BLaER1 treated with 17β-estradiol and CSF1 and Interleukin-3, amounts not matched to agents 10 nM and 100 nM (cell line): ENCODE data around the gene SUPT3H.

Experiments used
- H3K27ac ChIP-seq, 11 experiments: shearing (Covaris generic); formaldehyde crosslinking; 2 replicates each; pipeline ENCODE4 v1.8.1; 2022
- H3K27me3 ChIP-seq, 11 experiments: shearing (Covaris generic); formaldehyde crosslinking; 2 replicates each; pipeline ENCODE4 v1.8.1; 2022
- H3K36me3 ChIP-seq, 11 experiments: shearing (Covaris generic); formaldehyde crosslinking; 2 replicates each; pipeline ENCODE4 v1.8.1; 2022
- H3K4me1 ChIP-seq, 10 experiments: shearing (Covaris generic); formaldehyde crosslinking; 2 replicates each; pipeline ENCODE4 v1.8.1; 2022
- H3K4me2 ChIP-seq, 11 experiments: shearing (Covaris generic); formaldehyde crosslinking; 2 replicates each; pipeline ENCODE4 v1.8.1; 2022
- H3K4me3 ChIP-seq, 10 experiments: shearing (Covaris generic); formaldehyde crosslinking; 2 replicates each; pipeline ENCODE4 v1.8.1; 2022
- H3K9ac ChIP-seq, 11 experiments: shearing (Covaris generic); formaldehyde crosslinking; 2 replicates each; pipeline ENCODE4 v1.8.1; 2022
- H3K9me3 ChIP-seq, 11 experiments: shearing (Covaris generic); formaldehyde crosslinking; replicated peaks in 1 of 11; 2 replicates each; pipeline ENCODE4 v1.8.1; 2022
- H4K20me1 ChIP-seq, 11 experiments: shearing (Covaris generic); formaldehyde crosslinking; 2 replicates each; pipeline ENCODE4 v1.8.1; 2022
- Cebpa-rat ChIP-seq, 11 experiments: shearing (Covaris generic); IDR thresholded peaks; 2 replicates each; pipeline ENCODE4 v1.8.1; 2022

SUPT3H gene

GRCh38 chr6:45000833-45001232 lies 376.9 kb downstream of the SUPT3H start:
- Histone ChIP-seq H3K4me2 (no peak overlapping the region), H3K27ac (no peak overlapping the region), H3K4me3 (no peak overlapping the region), H3K36me3 (no peaks in the 10 kb centered on the region), H3K9ac (no peak overlapping the region), H4K20me1 (no peaks in the 10 kb centered on the region), H3K27me3 (no peaks in the 10 kb centered on the region), H3K9me3 (no peaks in the 10 kb centered on the region), H3K4me1 (peaks cover 0 to 29% (median 0%) of the 10 kb centered on the region in 10 experiments; a peak in 6 of 20 replicates)
- no peak for TF ChIP-seq Cebpa-rat (IDR thresholded peaks at IDR 0.05)

- Histone ChIP-seq H3K27me3 (no peaks in the 10 kb centered on the region), H3K4me3 (no peak overlapping the region), H3K27ac (no peak overlapping the region), H3K36me3 (no peaks in the 10 kb centered on the region), H3K4me2 (no peak overlapping the region), H3K9me3 (no peaks in the 10 kb centered on the region), H3K4me1 (peaks cover 0 to 24% (median 0%) of the 10 kb centered on the region in 10 experiments; a peak in 6 of 20 replicates), H4K20me1 (no peaks in the 10 kb centered on the region), H3K9ac (no peak overlapping the region)
- no peak for TF ChIP-seq Cebpa-rat (IDR thresholded peaks at IDR 0.05)
Observed at GRCh38 chr6:44999066-44999465, 378.7 kb downstream of the SUPT3H start.

GRCh38 chr6:44995486-44996132 lies 382.1 kb downstream of the SUPT3H start:
- no peaks in the 10 kb centered on the region for H3K36me3 ChIP-seq
- H4K20me1 ChIP-seq = no peaks in the 10 kb centered on the region
- H3K4me2 ChIP-seq = no peak overlapping the region
- H3K27me3 ChIP-seq = no peaks in the 10 kb centered on the region
- no peak overlapping the region for H3K9ac ChIP-seq
- H3K4me1 ChIP-seq = no peaks in the 10 kb centered on the region
- H3K27ac ChIP-seq = no peak overlapping the region
- H3K4me3 ChIP-seq = no peak overlapping the region
- no peaks in the 10 kb centered on the region for H3K9me3 ChIP-seq
- no peak for TF ChIP-seq Cebpa-rat (IDR thresholded peaks at IDR 0.05)

- no peaks in the 10 kb centered on the region for H3K4me1 ChIP-seq
- H3K4me3 ChIP-seq = no peak overlapping the region
- no peaks in the 10 kb centered on the region for H3K9me3 ChIP-seq
- no peaks in the 10 kb centered on the region for H4K20me1 ChIP-seq
- no peak for TF ChIP-seq Cebpa-rat (IDR thresholded peaks at IDR 0.05)
- no peak overlapping the region for H3K9ac ChIP-seq
- H3K27ac ChIP-seq = no peak overlapping the region
- 0 out of 22 replicates have a peak overlapping the region, but pooled peaks of 1 of the 11 experiments have one; percentile 12 for H3K4me2 ChIP-seq
- no peaks in the 10 kb centered on the region for H3K27me3 ChIP-seq
- H3K36me3 ChIP-seq = no peaks in the 10 kb centered on the region
Observed at GRCh38 chr6:44989391-44989790, 388.3 kb downstream of the SUPT3H start.

GRCh38 chr6:44985006-44985405 lies 392.7 kb downstream of the SUPT3H start:
- H3K9me3 ChIP-seq = no peaks in the 10 kb centered on the region
- no peak for TF ChIP-seq Cebpa-rat (IDR thresholded peaks at IDR 0.05)
- H3K4me2 ChIP-seq = no peak overlapping the region
- no peak overlapping the region for H3K27ac ChIP-seq
- no peak overlapping the region for H3K4me3 ChIP-seq
- no peak overlapping the region for H3K9ac ChIP-seq
- H3K36me3 ChIP-seq = no peaks in the 10 kb centered on the region
- no peaks in the 10 kb centered on the region for H3K4me1 ChIP-seq
- no peaks in the 10 kb centered on the region for H3K27me3 ChIP-seq
- H4K20me1 ChIP-seq = no peaks in the 10 kb centered on the region

GRCh38 chr6:44983467-44984365 lies 394.0 kb downstream of the SUPT3H start:
- no peaks in the 10 kb centered on the region for H4K20me1 ChIP-seq
- H3K9ac ChIP-seq = no peak overlapping the region
- no peaks in the 10 kb centered on the region for H3K4me1 ChIP-seq
- H3K27me3 ChIP-seq = no peaks in the 10 kb centered on the region
- TF ChIP-seq Cebpa-rat (IDR thresholded peaks at IDR 0.05) = no peak
- H3K4me3 ChIP-seq = no peak overlapping the region
- H3K27ac ChIP-seq = no peak overlapping the region
- no peaks in the 10 kb centered on the region for H3K9me3 ChIP-seq
- H3K36me3 ChIP-seq = no peaks in the 10 kb centered on the region
- no peak overlapping the region for H3K4me2 ChIP-seq

- no peak overlapping the region for H3K27ac ChIP-seq
- H3K9me3 ChIP-seq = no peaks in the 10 kb centered on the region
- TF ChIP-seq Cebpa-rat (IDR thresholded peaks at IDR 0.05) = no peak
- H3K27me3 ChIP-seq = no peaks in the 10 kb centered on the region
- no peak overlapping the region for H3K4me3 ChIP-seq
- peaks cover 0 to 17% (median 12%) of the 10 kb centered on the region in 10 experiments; a peak in 18 of 20 replicates for H3K4me1 ChIP-seq
- H3K36me3 ChIP-seq = no peaks in the 10 kb centered on the region
- no peak overlapping the region for H3K4me2 ChIP-seq
- H4K20me1 ChIP-seq = no peaks in the 10 kb centered on the region
- H3K9ac ChIP-seq = no peak overlapping the region
Observed at GRCh38 chr6:44980841-44981240, 396.9 kb downstream of the SUPT3H start.

GRCh38 chr6:44976677-44977641 lies 400.8 kb downstream of the SUPT3H start:
- Histone ChIP-seq H3K4me3 (no peak overlapping the region), H3K9ac (no peak overlapping the region)

More at GRCh38 chr6:44976677-44977641, 400.8 kb downstream of the SUPT3H start:
- TF ChIP-seq Cebpa-rat (IDR thresholded peaks at IDR 0.05) = no peak
- H3K4me1 ChIP-seq = peaks cover 0 to 17% (median 12%) of the 10 kb centered on the region in 10 experiments; a peak in 18 of 20 replicates
- H3K27me3 ChIP-seq = no peaks in the 10 kb centered on the region
- peaks cover 20 to 29% (median 21%) of the 10 kb centered on the region in 11 experiments for H3K9me3 ChIP-seq
- no peaks in the 10 kb centered on the region for H4K20me1 ChIP-seq
- H3K36me3 ChIP-seq = peaks cover 0 to 14% (median 5%) of the 10 kb centered on the region in 11 experiments; a peak in 10 of 22 replicates
- H3K4me2 ChIP-seq = peak overlapping the region in 10 of 11 experiments; percentile 3 to 61 (median 30); a peak in 13 of 22 replicates
- no peak overlapping the region for H3K27ac ChIP-seq
